ENCODE results near the gene LIF. TPM values are rescaled to one million over a fixed set of nuclear protein-coding genes. Genes with fewer than 3 reads are reported as not detected.
A peak's percentile ranks its signal among the peaks of the same experiment; 100 is the strongest.
"Not testable (repeated sequence)": the region's sequence is repeated elsewhere in the genome, so short reads cannot be mapped to it uniquely, and the experiment has no call there.

LIF gene
- total RNA-seq, 1 experiment from 2014 or later: 50.2 TPM

DNA sequence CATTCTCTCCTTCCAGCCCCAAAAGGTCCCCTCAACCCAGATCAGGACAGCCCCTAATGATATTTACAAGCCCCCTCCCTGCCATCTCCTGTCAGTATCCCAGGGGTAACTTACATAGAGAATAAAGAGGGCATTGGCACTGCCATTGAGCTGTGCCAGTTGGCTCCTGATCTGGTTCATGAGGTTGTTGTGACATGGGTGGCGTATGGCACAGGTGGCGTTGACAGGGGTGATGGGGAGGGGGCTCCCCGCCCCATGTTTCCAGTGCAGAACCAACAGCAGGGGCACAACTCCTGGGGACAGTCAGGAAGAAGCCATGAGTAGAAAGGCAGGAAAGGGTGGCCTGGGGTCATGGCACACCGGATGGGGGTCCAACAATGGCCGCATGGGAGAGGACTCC is 1.9 kb downstream of the LIF start:
- no peak for DNase-seq (ENCODE audit: low spot score)

DNA sequence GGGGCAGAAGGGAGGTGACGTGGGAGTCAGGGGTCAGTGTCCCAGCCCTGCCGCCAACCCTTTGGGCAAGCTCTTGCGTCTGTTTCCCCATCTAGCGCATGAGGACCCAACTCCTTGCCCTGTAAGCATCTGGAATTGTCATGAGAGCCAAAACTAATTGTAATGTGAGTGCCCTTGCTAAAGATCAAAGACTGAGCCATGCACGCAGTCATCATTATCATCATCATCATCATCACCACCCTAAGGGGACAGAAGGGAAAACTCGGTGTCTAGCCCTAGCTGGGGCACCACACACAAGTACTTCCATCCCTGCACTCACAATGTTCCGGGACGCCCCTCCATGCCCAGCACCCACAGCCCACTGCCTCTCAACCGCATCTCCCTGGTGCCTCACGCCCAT is 2.5 kb downstream of the LIF start:
- DNase-seq (ENCODE audit: low spot score): no peak

DNA sequence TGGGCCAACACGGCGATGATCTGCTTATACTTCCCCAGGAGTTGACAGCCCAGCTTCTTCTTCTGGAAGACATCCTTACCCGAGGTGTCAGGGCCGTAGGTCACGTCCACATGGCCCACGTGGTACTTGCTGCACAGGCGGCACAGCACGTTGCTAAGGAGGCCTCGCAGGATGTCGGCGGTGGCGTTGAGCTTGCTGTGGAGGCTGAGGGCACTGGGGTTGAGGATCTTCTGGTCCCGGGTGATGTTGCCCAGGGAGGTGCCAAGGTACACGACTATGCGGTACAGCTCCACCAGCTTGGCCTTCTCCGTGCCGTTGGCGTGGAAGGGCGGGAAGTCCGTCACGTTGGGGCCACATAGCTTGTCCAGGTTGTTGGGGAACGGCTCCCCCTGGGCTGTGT is 2.9 kb downstream of the LIF start:
- DNase-seq (ENCODE audit: low spot score): no peak

DNA sequence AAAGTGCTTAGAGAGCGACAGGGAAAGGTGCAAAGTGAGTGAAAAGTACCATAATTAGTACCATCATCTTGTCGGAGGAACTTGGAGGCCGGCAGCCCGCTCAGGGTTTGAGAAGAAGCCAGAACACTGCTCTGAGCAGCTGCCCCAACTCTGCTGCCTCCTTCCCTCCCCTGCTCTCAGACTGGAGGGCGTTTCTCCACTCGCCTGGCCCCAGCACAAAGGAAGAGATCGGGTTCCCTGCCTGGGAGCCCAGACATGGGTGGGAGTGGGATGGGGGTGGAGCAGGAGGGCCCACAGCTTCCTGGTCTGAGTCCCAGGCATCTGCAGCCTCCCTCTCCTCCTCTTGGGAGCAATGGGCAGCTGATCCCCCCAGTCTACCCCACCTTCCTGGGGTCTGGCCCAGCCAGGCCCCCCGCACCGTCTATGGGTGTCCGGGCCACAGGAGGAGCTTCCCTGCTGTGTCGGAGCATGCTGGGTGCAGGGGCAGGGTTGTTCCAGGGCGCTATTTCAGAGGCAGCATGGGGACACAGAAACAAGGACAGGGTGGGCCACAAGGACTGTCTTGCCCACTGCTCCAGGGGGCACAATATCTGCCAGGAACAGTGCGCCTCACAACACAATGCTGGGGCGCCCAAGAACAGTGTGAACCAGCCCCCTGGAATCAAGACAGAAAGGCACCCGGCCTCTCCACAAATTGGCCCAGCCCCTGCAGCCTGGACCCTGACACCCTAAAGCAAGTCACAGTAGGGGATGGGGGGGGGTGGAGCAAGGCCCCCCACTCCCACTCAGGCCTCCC is 4.8 kb downstream of the LIF start:
- no peak for DNase-seq (ENCODE audit: low spot score)

DNA sequence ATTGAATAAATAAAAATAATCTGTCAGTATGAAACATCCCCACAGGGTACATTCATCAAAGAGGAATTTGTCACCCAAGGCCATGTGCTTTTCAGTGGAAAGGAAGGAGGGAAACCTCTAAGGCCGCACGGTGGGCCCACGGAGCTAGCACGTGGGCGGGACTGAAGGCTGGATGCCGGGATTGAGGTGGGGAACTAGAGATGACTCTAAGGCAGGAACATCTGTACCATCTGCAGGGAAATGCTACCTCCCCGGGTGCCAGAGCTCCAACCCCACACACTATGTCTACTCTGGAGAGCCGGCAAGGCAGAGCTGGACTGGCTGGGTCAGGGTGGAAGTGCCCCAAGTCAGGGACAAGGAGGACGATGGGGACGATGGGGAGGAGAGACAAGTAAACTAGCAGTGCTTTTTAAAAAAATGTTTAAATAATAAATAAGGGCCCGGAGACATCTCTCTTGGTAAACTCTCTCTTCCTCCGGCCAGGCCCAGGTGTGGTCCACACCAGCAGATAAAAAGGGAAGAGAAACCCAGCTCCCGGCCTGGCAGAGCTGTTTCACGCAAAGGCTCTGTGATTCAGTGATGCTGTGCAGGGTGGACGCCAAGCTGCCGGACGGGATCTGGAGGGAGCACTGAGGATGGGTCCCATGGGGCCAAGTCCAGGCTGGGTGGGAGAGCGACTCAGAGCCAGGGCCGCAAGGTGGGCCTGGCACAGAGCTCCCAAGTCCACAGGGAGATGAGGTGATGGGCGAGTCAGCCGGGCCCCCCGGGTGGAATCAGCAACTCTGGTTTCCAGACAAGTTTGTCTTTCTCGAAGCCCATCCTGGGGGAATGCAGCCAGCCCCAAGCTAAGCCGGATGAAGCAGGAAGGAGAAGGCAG is 5.8 kb downstream of the LIF start:
- DNase-seq (ENCODE audit: low spot score): no peak

DNA sequence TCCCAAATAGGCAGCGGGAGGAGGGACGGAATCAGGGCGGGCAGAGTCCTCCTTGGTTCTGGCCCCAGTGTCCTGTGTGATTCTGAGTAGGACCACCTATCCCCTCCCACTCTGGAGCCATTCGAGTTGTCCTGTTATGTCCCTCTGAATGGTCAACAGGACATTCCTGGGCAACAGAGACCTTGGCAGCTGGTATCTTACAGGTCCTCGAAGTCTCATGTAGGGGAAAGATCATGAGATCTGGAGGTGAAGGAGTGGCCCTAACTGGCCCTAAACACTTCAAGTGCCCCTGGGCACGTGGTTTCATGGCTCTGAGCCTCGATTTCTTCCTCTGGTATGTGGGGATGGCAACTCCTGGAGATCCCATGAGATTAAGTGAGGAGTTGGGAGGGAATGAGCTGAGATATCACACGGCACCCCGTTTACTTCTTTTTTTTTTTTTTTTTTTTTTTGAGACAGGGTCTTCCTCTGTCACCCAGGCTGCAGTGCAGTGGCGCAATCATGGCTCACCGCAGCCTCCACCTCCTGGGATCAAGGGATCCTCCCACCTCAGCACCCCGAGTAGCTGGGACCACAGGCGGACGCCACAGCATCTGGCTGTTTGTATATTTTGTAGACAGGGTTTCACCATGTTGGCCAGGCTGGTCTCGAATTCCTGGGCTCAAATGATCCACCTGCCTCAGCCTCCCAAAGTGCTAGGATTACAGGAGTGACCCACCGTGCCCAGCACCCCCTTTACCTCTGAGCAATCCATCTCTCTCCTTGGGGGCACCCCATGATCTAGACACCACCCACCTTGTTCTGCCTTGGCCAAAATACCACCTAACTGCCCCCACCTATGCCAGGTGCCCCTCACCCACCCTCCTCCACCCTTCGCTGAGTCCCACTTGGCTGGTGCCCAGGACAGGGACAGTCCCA is 6.8 kb downstream of the LIF start:
- no peak for DNase-seq (ENCODE audit: low spot score)

DNA sequence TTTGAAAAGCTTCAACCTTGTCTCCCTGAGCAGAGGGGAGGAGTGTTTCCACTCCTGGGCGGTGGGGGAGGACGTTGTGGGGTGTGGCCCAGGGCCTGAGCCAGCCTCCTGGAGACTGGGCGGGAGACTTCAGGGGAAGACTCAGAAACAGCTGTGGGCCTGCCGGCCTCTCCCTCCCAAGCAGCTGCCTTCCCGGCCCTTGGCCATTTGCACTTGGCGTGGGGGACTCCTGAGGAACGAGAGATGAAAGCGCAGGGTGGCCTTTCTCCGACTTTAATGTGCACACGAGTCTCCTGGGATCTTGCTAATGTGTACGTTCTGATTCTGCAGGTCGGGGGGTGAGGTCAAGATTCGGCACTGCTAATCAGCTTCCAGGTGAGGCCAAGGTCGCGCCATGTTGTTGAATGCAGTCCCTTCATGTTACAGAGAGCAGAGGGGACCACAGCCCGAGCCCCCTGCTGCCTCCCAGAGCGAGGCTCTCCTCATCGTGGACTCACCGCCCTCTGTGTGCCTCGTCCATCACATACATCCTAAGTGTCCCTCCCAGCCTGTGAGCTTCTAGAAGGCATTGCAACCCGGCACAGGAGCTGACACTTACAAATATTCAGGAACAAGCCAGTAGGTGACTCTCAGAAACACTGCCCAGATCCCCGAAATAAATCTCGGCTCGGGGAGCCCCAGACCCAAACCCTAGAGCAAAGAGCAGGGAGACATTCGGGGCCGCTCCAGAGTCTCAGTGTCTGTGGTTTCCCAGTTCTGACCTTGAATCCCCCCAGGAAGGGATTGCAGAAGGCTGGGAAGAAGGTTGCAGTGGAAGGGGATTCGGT is 7.7 kb downstream of the LIF start:
- peak; percentile 34 for DNase-seq (ENCODE audit: low spot score)

DNA sequence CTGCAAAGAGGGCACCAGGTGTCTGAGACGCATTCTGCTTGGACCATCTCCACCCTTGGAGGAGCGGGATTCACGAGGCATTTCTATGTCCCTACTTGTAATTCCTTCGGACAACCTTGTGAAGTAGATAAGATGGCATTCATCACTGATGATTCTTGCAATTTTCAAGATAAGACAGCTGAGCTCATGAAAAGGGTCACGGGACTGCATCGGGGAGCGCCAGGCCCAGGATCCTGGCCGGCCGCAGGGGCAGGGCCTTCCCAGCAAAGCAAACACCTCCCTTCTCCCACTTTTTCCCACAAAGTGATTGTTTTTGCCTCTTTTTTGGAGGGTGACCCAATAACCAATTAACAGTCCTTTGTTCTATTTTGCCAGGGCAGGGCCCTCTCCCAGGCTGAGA is 8.4 kb downstream of the LIF start:
- DNase-seq (ENCODE audit: low spot score): no peak

DNA sequence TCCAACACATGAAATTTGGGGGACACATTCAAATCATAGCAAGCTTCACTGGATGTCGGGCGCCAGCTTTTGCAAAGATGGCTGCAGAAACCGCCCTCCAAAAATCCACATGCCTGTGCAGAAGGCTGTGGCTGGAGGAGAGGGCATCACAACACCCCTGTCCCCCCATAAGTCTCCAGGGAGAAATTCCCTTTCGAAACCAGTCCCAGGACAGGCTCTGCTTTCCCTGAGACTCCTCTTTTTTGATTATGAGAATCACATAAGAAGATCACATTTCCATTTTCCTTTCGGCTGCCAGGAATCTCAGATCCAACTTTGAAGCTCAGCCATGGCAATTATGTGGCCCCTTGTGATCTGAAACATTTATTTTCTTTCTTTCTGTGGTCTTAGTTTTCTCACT is 9.7 kb downstream of the LIF start:
- DNase-seq (ENCODE audit: low spot score): no peak

DNA sequence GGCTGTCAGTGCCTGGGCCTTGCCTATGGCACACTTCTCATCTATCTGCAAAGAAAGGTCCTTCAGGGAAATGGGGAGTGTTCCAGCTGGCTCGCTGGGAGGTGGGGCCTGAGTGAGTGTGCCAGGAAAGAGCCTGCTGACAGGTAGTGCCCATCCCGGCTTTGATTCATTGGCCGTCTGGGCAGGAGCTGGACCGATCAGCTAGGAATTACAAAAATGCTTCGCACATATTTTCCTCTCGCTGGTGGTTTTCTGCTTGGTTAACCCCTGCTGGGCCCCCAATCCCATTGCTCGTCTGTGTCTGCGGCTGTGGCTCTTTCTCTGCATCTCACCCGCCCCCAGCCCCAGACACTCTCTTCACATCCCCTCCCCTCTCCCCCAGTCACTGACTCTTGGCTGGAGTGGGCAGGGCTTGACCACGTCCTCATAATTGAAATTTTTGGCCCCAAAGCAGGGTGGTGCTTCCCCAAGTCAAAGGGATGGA is 10.8 kb downstream of the LIF start:
- DNase-seq (ENCODE audit: low spot score): peak; percentile 43

DNA sequence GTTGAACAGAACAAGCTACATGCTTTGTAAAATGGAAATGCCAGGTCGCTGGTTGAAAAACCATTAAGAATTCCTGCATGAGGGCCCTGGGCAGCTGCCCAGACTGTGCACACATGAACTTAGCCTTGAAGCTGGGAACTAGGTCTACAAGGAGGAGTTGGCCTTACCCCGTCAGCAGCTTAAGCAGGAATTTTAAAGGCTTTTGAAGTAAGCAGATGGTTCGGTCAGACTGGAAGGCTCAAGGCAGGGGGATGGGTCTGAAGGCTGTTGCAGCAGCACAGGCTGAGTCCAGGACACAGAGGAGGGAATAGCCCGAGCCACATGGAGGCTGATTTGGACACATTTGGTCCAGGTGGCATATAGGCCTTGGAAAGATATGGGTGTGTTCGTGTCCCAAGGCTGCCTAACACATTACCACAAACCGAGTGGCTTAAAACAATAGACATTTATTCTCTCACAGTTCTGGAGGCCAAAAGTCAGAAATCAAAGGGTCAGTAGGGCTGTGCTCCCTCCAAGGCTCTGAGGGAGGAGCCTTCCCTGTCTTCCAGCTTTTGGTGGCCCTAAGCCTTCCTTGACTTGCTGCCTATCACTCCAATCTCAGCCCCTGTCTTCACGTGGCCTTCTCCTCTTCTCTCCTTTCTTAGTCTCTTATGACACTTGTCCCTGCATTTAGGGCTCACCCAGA is 11.6 kb downstream of the LIF start:
- no peak for DNase-seq (ENCODE audit: low spot score)

DNA sequence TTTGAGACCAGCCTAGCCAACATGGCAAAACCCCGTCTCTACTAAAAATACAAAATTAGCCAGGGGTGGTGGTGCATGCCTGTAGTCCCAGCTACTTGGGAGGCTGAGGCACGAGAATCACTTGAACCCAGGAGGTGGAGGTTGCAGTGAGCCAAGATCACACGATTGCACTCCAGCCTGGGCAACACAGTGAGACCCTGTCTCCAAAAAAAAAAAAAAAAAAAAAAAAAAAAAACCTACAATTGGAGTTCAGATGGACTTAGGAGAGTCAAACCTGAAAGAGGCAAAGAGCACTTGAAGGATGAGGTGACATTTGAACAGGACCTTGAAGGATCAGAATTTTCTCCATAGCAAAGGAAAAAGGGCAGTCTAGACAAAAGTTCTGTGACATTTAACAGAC is 12.2 kb downstream of the LIF start:
- DNase-seq (ENCODE audit: low spot score): not testable (repeated sequence)

DNA sequence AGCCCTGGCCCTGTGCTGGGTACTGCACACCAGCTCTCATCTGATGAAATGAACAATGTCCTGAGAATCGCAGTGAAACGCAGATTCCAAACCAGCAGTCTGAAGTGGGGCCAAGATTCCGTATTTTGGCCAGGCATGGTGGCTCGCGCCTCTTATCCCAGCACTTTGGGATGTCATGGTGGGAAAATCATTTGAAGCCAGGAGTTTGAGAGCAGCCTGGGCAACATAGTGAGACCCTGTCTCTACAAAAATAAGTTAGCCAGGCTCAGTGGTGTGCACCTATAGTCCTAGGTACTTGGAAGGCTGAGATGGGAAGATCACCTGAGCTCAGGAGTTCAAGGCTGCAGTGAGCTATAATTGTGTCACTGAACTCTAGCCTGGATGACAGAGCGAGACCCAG is 13.0 kb downstream of the LIF start:
- no peak for DNase-seq (ENCODE audit: low spot score)

DNA sequence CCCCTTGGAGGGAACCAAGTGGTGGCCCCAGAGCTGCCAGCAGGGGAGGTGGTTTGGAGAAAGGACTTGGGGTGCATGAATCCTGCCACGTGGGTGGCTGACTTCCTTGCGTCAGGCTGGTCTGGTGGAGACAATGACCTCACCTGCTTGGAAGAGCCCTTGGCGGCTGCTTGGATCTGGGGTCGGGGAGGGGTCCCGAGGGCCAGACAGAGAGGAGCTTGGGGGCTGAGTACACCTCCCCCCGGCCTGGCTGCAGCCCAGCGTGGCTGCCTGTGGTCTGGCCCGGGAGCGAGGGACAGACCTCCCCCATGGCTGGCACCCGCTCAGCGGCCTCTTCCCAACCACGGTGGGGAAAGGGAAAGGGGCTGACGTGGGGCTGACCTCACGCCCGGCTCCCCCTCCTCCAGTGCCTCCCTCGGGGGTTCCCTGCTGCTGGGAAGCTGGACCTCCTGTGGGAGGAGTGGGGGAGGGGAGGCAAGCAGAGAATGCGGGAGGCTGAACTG is 13.8 kb downstream of the LIF start:
- no peak for DNase-seq (ENCODE audit: low spot score)

DNA sequence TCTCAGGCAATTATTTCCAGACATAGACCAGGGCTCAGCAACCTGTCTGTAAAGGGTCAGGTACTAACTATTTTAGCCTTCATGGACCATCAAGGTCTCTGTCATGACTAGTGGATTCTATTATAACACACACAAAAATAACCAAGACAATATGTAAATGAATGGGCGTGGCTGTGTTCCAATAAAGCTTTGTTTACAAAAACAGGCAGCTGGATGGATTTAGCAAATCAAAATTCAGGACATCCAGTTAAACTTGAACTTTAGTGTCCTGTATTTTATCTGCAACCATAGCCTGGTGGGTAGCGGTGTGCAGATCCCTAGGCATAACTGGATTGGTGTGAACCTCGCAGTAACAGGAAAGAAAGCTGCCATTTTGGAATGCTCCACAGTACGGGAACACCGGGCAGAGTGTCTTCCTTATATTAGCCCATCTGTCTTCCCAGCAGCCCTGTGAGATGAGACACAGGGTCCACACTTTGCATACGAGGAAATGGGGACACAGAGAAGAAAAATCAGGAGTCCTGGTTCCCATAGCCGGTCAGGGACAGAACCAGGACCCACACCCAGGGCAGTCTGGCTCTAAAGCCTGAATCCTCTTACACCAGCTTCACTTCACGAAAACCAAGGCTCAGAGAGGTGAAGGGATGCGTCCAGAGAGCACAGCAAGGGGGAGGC is 15.6 kb downstream of the LIF start:
- DNase-seq (ENCODE audit: low spot score): no peak

DNA sequence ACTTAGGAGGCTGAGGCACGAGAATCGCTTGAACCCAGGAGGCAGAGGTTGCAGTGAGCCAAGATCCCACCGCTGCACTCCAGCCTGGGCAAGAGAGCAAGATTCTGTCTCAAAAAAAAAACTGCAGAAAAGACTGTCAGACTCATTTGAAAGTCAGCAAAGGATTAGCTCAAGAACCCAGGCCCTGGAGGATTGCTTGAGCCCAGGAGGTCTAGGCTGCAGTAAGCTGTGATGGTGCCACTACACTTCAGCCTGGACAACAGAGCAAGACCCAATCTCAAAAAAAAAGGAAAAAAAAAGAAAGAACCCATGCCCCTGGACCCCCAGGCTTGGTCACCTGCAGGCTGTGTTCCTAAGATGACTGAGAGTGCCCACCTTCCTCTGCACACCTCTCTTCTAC is 16.2 kb downstream of the LIF start:
- no peak for DNase-seq (ENCODE audit: low spot score)

DNA sequence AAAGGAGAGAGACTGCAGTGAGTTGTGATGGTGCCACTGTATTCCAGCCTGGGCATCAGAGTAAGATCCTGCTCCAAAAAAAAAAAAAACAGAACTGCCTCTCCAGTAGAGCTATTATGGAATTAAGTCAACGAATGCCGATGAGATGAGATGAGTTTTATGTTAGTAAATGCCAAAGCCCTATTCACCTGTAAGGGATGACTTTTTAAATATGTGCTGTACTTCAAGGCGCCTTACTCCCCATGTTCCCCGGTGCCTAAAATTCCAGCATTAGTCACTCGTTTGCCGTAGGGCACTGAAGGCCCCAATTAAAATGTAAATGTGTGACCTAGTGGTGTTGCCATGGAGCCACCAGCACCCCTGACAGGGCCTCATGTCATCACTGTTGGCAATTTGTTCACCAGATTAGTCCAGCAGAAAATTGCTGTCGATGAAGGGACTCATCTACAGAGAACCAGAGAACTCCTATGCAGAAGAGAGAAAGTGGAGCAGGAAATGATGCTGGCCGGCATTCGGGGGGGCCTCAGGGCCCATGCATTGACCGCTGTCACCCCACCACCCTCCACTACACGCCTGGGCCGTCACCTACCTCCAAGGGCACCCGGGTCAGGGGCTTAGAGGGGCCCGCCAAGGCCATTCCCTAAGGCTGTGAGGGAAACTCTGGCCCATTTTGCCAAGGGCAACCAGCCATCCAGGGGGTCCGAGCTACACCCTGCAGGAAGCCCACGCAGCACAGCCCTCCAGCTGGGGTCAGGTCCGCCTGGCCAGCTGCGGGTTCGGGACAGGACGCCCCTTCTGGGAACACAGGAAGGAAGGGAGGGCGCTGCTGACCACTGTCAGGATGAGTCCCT is 17.8 kb downstream of the LIF start:
- no peak for DNase-seq (ENCODE audit: low spot score)

DNA sequence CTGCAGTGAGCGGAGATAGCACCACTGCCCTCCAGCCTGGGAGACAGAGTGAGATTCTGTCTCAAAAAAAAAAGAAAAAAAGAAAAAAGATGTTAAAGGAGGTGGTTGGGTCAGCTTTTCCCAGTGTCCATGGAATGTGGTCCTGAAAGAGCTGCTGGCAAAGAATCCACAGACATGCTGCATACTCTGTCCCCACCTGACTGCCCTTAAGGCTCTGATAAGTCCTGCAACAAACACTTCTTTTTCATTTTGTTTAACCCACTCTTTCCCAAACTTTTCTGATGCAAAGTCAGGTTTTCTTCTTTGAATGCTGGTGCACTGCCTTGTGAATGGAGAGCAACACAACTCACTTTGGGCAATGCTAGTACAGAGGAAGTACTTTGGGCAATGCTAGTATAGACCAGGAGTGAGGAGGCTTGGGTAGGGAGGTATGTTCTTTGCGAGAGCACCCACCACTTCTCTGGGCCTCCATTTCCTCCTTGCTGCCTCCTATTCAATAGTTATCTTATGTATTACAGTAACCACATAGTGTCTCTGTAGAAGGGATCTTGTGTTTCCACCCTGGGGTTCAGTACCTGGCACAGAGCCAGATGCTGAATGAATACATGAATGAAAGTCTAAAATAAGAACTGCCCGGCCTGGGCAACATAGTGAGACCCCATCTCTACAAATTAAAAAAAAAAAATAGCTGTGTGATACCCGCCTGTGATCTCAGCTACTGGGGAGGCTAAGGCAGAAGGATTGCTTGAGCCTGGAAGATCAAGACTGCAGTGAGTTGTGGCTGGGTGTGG is 18.9 kb downstream of the LIF start:
- DNase-seq (ENCODE audit: low spot score): no peak

Data from HT-29 (cell line).